K562 (cell line): ENCODE measurements around the gene PLA2G2E. TPM values are rescaled to one million over a fixed set of nuclear protein-coding genes. Genes with fewer than 3 reads are reported as not detected.

Source experiments
- ATAC-seq: fragments of 200-7000 bp; cut with Tn5 transposase; 3 replicates; pipeline ENCODE4 v1.9.1; 2020; ENCODE audit warnings: moderate library complexity
- BruUV-seq: library from RNA; stranded (reverse); fragments of 400-500 nt; replicated peaks from 2 replicates; lab custom pipeline; 2021; lab: Mats Ljungman, UMichigan
- CTCF ChIA-PET: fragments of 300-600 bp; formaldehyde crosslinking; extraction: SDS; loops from one replicate; lab custom pipeline; 2021; ENCODE audit warnings: low intra/inter-chr PET ratio; lab: Yijun Ruan, JAX
- POLR2A ChIA-PET: fragments of 300-600, 350-650 bp; sonication (Branson Sonifier 250); formaldehyde crosslinking; extraction: SDS; loops from one replicate; lab custom pipeline; 2021; ENCODE audit warnings: antibody characterized with exemption, inconsistent platforms; lab: Yijun Ruan, JAX
- DNase-seq, 4 experiments: peaks; one replicate each; pipeline versions ENCODE4 v3.0.0 to v3.0.0-alpha.2; 2011 to 2018; ENCODE audit warnings: low spot score in 3 of 4, mixed read lengths in 3 of 4; ENCODE audit errors: extremely low read depth in 1 of 4
- FAIRE-seq: peaks from 2 replicates; lab custom pipeline; 2011; peaks lifted over from hg19 to GRCh38; lab: Jason Lieb, UNC
- H2AFZ ChIP-seq: 2 replicates; pipeline ENCODE4 v1.6.0; 2011; ENCODE audit warnings: low read depth, low read length, control low read depth, inconsistent platforms
- H3K27ac ChIP-seq: fragments of 200-600 bp; 3 replicates; pipeline ENCODE4 v1.8.0; 2011; ENCODE audit warnings: low read depth, mild to moderate bottlenecking, control low read depth, inconsistent platforms, low read length, moderate library complexity, mixed read lengths; ENCODE audit errors: extremely low read depth
- H3K27me3 ChIP-seq, 2 experiments: fragments of 300-600 bp in 1 of 2; 2 replicates in 1 of 2; 3 replicates in 1 of 2; pipeline versions ENCODE4 v1.6.0 to v1.8.0; 2011; ENCODE audit warnings: inconsistent platforms in 2 of 2, low read length in 2 of 2, mild to moderate bottlenecking in 1 of 2, mixed read lengths in 1 of 2, moderate library complexity in 1 of 2; ENCODE audit not compliant: control insufficient read depth in 2 of 2, insufficient read depth in 2 of 2
- H3K36me3 ChIP-seq: fragments of 300-600 bp; 3 replicates; pipeline ENCODE4 v1.8.0; 2011; ENCODE audit warnings: mild to moderate bottlenecking, low read length, inconsistent platforms; ENCODE audit not compliant: control insufficient read depth, insufficient read depth
- H3K4me1 ChIP-seq, 2 experiments: fragments of 200-600 bp in 1 of 2; replicated peaks in 1 of 2; 2 replicates in 1 of 2; 3 replicates in 1 of 2; pipeline versions ENCODE4 v1.5.1 to v1.8.0; 2011; ENCODE audit warnings: inconsistent platforms in 2 of 2, low read length in 2 of 2, mild to moderate bottlenecking in 1 of 2, mixed read lengths in 1 of 2, moderate library complexity in 1 of 2; ENCODE audit not compliant: control insufficient read depth in 2 of 2, insufficient read depth in 2 of 2
- H3K4me2 ChIP-seq: 2 replicates; pipeline ENCODE4 v1.6.1; 2011; ENCODE audit warnings: low read length, control low read depth, inconsistent platforms, mixed read lengths; ENCODE audit not compliant: insufficient read depth
- H3K4me3 ChIP-seq: fragments of 200-600 bp; sonication (generic), shearing (Covaris generic); 2 replicates; pipeline ENCODE4 v1.5.1; 2016; ENCODE audit warnings: control low read depth, inconsistent platforms
- H3K79me2 ChIP-seq: fragments of 200-600 bp; 3 replicates; pipeline ENCODE4 v1.8.0; 2011; ENCODE audit warnings: low read length, inconsistent platforms; ENCODE audit not compliant: control insufficient read depth, insufficient read depth
- H3K9ac ChIP-seq, 2 experiments: 2 replicates each; pipeline versions ENCODE4 v1.6.0 to v1.6.1; 2011; ENCODE audit warnings: low read depth in 2 of 2, low read length in 2 of 2, control low read depth in 1 of 2, inconsistent platforms in 1 of 2, mild to moderate bottlenecking in 1 of 2, mixed read lengths in 1 of 2; ENCODE audit not compliant: insufficient read depth in 1 of 2
- H3K9me1 ChIP-seq: one replicate; pipeline ENCODE4 v1.6.0; 2011; ENCODE audit warnings: inconsistent platforms, mild to moderate bottlenecking, low read length, moderate library complexity; ENCODE audit not compliant: control insufficient read depth, insufficient read depth
- H3K9me3 ChIP-seq: replicated peaks from 2 replicates; pipeline ENCODE4 v1.5.1; 2011; ENCODE audit warnings: low read depth, low read length, inconsistent platforms; ENCODE audit not compliant: control insufficient read depth, insufficient read depth
- H4K20me1 ChIP-seq: replicated peaks from 2 replicates; pipeline ENCODE4 v1.6.1; 2011; ENCODE audit warnings: low read length, inconsistent platforms, mixed read lengths; ENCODE audit not compliant: control insufficient read depth, insufficient read depth
- ARID3A ChIP-seq: IDR thresholded peaks from 2 replicates; pipeline ENCODE4 v1.6.1; 2012; ENCODE audit warnings: low read depth, low read length, improper control_type of control experiment, borderline replicate concordance
- KDM2B ChIP-seq: fragments of 250-450 bp; sonication (Bioruptor Pico); IDR thresholded peaks from 2 replicates; pipeline ENCODE4 v1.8.0; 2021; ENCODE audit warnings: mild to moderate bottlenecking, moderate library complexity
- MLX ChIP-seq, 2 experiments: fragments of 450-650 bp in 1 of 2; sonication (generic) in 1 of 2; formaldehyde crosslinking; conservative IDR thresholded peaks; 2 replicates each; pipeline versions ENCODE4 v1.4.0 to v1.8.1; 2020 to 2022; ENCODE audit warnings: mild to moderate bottlenecking in 1 of 2, missing genetic modification reagents in 1 of 2
- MTF1 ChIP-seq: fragments of 250-450 bp; sonication (Bioruptor Pico); IDR thresholded peaks from 2 replicates; pipeline ENCODE4 v1.9.0; 2021; ENCODE audit warnings: moderate library complexity, mild to moderate bottlenecking, inconsistent platforms, borderline replicate concordance
- SETDB1 ChIP-seq: IDR thresholded peaks from one replicate; pipeline ENCODE4 v1.6.1; 2012; ENCODE audit warnings: low read length, control low read depth, inconsistent platforms
- SRSF1 ChIP-seq: fragments of 200-400 bp; formaldehyde crosslinking; IDR thresholded peaks from 2 replicates; pipeline ENCODE4 v1.6.1; 2017; ENCODE audit warnings: mild to moderate bottlenecking, low read depth, low read length, moderate library complexity
- ZFP30 ChIP-seq: fragments of 250-450 bp; sonication (Bioruptor Pico); IDR thresholded peaks from 2 replicates; pipeline ENCODE4 v1.8.0; 2022; ENCODE audit warnings: moderate library complexity, mild to moderate bottlenecking, inconsistent platforms, borderline replicate concordance
- WGBS: fragments of 100-300 bp; shearing (Covaris generic); methylation state at CpG from one replicate; pipeline ENCODE4 v1.1.6; 2016; ENCODE audit warnings: low coverage, mixed read lengths; ENCODE audit not compliant: insufficient coverage; ENCODE audit errors: missing lambda C conversion rate; 5-methylcytosine and 5-hydroxymethylcytosine counted together
- in situ Hi-C: fragments of 300-500 bp; cut with MboI; formaldehyde crosslinking; loops from 4 replicates; pipeline ENCODE4 v1.15.0; 2018; ENCODE audit warnings: inconsistent platforms, mixed read lengths
- intact Hi-C: fragments of 100-400 bp; cut with micrococcal nuclease; formaldehyde crosslinking; loops from 2 replicates; pipeline ENCODE4 v1.14.2; 2022
- polyA plus RNA-seq, 8 experiments: library from polyadenylated mRNA; depleted of rRNA in 4 of 8; stranded (reverse) in 5 of 8; unstranded in 3 of 8; fragments of >200 nt; fragmentation: Nextera tagmentation in 2 of 8; fragmentation: Illumina TruSeq in 1 of 8; extraction: Ambion mirVana in 2 of 8; extraction: Trizol in 1 of 8; gene quantifications; 2 replicates each; pipeline versions ENCODE4 v1.2.1 to v1.2.3, GENCODE V29; 2011 to 2014; ENCODE audit warnings: inconsistent platforms in 1 of 8, missing spikeins in 1 of 8
- total RNA-seq, 7 experiments: library from RNA; depleted of rRNA in 6 of 7; stranded (reverse); fragments of >200 nt in 6 of 7; fragmentation: Illumina TruSeq in 2 of 7; extraction: Trizol in 2 of 7; gene quantifications; 2 replicates each; pipeline versions ENCODE4 v1.2.1 to v1.2.3, GENCODE V29; 2011 to 2021; ENCODE audit warnings: low replicate concordance in 1 of 7
- TF ChIP-seq, protein P1 (sequence below), 2 experiments: fragments of 450-650 bp in 1 of 2; IDR thresholded peaks; 2 replicates each; pipeline ENCODE4 v1.6.1; 2011 to 2017; ENCODE audit warnings: low read depth in 2 of 2, antibody characterized with exemption in 1 of 2, borderline replicate concordance in 1 of 2, low read length in 1 of 2, mild to moderate bottlenecking in 1 of 2, mixed read lengths in 1 of 2; ENCODE audit not compliant: control insufficient read depth in 1 of 2

Gene PLA2G2E
- total and polyA plus RNA-seq, 9 of the 15 experiments (the other 6 are each of a cell fraction or from before 2014, with no cell fraction given), result not detected

DNA sequence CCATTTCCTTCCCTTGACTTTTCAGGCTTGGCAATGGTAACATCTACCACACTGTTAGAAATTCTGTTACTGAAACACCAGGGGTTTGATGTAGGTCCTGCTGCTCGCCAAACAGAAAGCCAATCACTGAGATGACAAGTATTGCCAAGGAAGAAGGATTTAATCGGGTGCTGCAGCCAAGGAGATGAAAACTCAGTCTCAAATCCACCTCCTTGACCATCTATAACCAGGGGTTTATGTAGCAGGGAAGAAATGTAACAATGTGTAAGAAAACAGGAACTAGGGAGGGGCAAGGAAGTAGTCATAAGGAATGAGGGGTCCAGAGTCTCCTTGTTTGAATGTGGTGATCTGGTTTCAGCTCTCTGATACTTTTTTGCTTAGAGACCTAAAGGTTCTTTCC is 30.6 kb upstream of the PLA2G2E start:
- Histone ChIP-seq H3K36me3 (no peaks in the 10 kb centered on the region), H3K9me1 (no peaks in the 10 kb centered on the region), H2AFZ (no peak overlapping the region), H4K20me1 (no peaks in the 10 kb centered on the region), H3K4me1 (no peaks in the 10 kb centered on the region), H3K4me2 (no peak overlapping the region), H3K27ac (no peak overlapping the region), H3K4me3 (no peak overlapping the region), H3K27me3 (peaks cover 16 to 42% of the 10 kb centered on the region in 2 experiments), H3K79me2 (no peaks in the 10 kb centered on the region), H3K9me3 (no peaks in the 10 kb centered on the region), H3K9ac (no peak overlapping the region)
- intact Hi-C loops, result no loop called here
- POLR2A ChIA-PET, result no interaction called here
- FAIRE-seq (no peak), DNase-seq (no peak), ATAC-seq (no peak)
- BruUV-seq, result no TSS peak
- CTCF ChIA-PET, result no interaction called here
- in situ Hi-C loops, result no loop called here
- WGBS, result 3% methylated on average over 2 of the region's 2 CpGs
- TF ChIP-seq SETDB1 (no peak), ARID3A (no peak), KDM2B (no peak), SRSF1 (no peak), MLX (CRISPR knock-in tag; conservative IDR thresholded peaks at IDR 0.05) (no peak), MTF1 (CRISPR knock-in tag) (no peak), ZFP30 (no peak)
- TF ChIP-seq, protein P1, sequence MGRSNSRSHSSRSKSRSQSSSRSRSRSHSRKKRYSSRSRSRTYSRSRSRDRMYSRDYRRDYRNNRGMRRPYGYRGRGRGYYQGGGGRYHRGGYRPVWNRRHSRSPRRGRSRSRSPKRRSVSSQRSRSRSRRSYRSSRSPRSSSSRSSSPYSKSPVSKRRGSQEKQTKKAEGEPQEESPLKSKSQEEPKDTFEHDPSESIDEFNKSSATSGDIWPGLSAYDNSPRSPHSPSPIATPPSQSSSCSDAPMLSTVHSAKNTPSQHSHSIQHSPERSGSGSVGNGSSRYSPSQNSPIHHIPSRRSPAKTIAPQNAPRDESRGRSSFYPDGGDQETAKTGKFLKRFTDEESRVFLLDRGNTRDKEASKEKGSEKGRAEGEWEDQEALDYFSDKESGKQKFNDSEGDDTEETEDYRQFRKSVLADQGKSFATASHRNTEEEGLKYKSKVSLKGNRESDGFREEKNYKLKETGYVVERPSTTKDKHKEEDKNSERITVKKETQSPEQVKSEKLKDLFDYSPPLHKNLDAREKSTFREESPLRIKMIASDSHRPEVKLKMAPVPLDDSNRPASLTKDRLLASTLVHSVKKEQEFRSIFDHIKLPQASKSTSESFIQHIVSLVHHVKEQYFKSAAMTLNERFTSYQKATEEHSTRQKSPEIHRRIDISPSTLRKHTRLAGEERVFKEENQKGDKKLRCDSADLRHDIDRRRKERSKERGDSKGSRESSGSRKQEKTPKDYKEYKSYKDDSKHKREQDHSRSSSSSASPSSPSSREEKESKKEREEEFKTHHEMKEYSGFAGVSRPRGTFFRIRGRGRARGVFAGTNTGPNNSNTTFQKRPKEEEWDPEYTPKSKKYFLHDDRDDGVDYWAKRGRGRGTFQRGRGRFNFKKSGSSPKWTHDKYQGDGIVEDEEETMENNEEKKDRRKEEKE (IDR thresholded peaks at IDR 0.05; ENCODE audit: borderline replicate concordance in 1 of 2, control insufficient read depth in 1 of 2, low read depth in 2 of 2, low read length in 1 of 2), result no peak
